HCT116 (cell line): ENCODE results near the gene COL9A3.

Experiments used
- CBX3 ChIP-seq: IDR thresholded peaks from 2 replicates; pipeline ENCODE4 v1.6.1; 2012; ENCODE audit warnings: low read depth
- CEBPB ChIP-seq: IDR thresholded peaks from 2 replicates; pipeline ENCODE4 v1.6.1; 2012; ENCODE audit warnings: low read depth
- CTCF ChIP-seq, 3 experiments: fragments of 200-600 bp in 1 of 3; sonication (generic) in 1 of 3; IDR thresholded peaks in 2 of 3; conservative IDR thresholded peaks in 1 of 3; 2 replicates each; pipeline ENCODE4 v1.5.1; 2012 to 2017; ENCODE audit warnings: low read depth in 2 of 3, low read length in 2 of 3, antibody characterized with exemption in 1 of 3, borderline replicate concordance in 1 of 3, control low read depth in 1 of 3, mild to moderate bottlenecking in 1 of 3, mixed read lengths in 1 of 3, mixed run types in 1 of 3, moderate library complexity in 1 of 3; ENCODE audit not compliant: insufficient read depth in 1 of 3
- ELF1 ChIP-seq: IDR thresholded peaks from 2 replicates; pipeline ENCODE4 v1.6.1; 2012; ENCODE audit warnings: low read depth, borderline replicate concordance
- EZH2 ChIP-seq: fragments of 200-600 bp; sonication (generic); IDR thresholded peaks from 2 replicates; pipeline ENCODE4 v1.6.1; 2017; ENCODE audit warnings: antibody characterized with exemption, mixed run types
- MAX ChIP-seq: IDR thresholded peaks from 2 replicates; pipeline ENCODE4 v1.6.1; 2012
- POLR2A ChIP-seq: IDR thresholded peaks from 2 replicates; pipeline ENCODE4 v1.7.0; 2011; ENCODE audit warnings: borderline replicate concordance; ENCODE audit not compliant: insufficient read depth, insufficient read length; ENCODE audit errors: extremely low read depth
- POLR2AphosphoS5 ChIP-seq: IDR thresholded peaks from 2 replicates; pipeline ENCODE4 v1.6.1; 2011; ENCODE audit warnings: mild to moderate bottlenecking, low read depth, low read length, moderate library complexity
- REST ChIP-seq: IDR thresholded peaks from 2 replicates; pipeline ENCODE4 v1.6.1; 2012; ENCODE audit warnings: low read depth
- SIN3A ChIP-seq: IDR thresholded peaks from 2 replicates; pipeline ENCODE4 v1.6.1; 2012; ENCODE audit warnings: low read depth
- TCF7L2 ChIP-seq: IDR thresholded peaks from 2 replicates; pipeline ENCODE4 v1.7.0; 2011; ENCODE audit warnings: borderline replicate concordance, inconsistent platforms; ENCODE audit not compliant: insufficient read depth, insufficient read length; ENCODE audit errors: extremely low read depth
- YY1 ChIP-seq: IDR thresholded peaks from 2 replicates; pipeline ENCODE4 v1.6.1; 2011; ENCODE audit warnings: low read length, low read depth, moderate library complexity, mild to moderate bottlenecking; ENCODE audit not compliant: insufficient replicate concordance; ENCODE audit errors: extremely low read depth

DNA sequence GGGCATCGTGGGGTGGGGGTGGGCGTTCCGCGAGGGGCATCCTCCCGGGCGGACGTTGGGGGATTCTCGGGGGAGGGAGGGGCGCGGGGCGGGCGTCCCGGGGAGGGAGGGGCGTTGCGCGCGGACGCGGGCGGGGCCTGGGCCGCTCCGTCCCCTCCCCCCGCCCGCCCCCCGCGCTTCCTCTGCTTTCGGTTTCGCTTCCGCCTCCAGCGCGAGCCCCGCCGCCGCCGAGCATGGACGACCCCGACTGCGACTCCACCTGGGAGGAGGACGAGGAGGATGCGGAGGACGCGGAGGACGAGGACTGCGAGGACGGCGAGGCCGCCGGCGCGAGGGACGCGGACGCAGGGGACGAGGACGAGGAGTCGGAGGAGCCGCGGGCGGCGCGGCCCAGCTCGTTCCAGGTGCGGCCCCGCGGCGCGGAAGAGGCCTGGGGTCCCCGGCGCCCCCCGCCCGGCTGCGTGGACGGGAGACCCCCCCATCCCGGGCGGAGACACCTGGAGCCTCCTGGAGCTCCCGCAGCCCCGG lies 12.2 kb upstream of the COL9A3 start, which contains the start of gene OGFR:
- TF ChIP-seq CTCF (IDR thresholded peaks at IDR 0.05 in 2 of 3, conservative IDR thresholded peaks at IDR 0.05 in 1 of 3; ENCODE audit: borderline replicate concordance in 1 of 3, insufficient read depth in 1 of 3, low read depth in 2 of 3, low read length in 2 of 3) (no peak), ELF1 (no peak), EZH2 (no peak), POLR2A (peak; percentile 26), POLR2AphosphoS5 (peak; percentile 77), REST (no peak), CBX3 (no peak), MAX (no peak), YY1 (no peak), TCF7L2 (no peak), CEBPB (no peak), SIN3A (peak; percentile 56; the same call in 1 of the 2 replicates)
